Osteoblast (primary cell): Measurements from ENCODE around the gene SP2. TPM values are rescaled to one million over a fixed set of nuclear protein-coding genes. Genes with fewer than 3 reads are reported as not detected.

ENCODE experiments used
- DNase-seq: peaks from one replicate; pipeline ENCODE4 v3.0.0; 2011; ENCODE audit warnings: low spot score, mixed read lengths; ENCODE audit not compliant: insufficient read length; ENCODE audit errors: missing footprints
- H2AFZ ChIP-seq: 2 replicates; pipeline ENCODE4 v1.6.0; 2011; ENCODE audit warnings: mild to moderate bottlenecking, low read length
- H3K27ac ChIP-seq: 2 replicates; pipeline ENCODE4 v1.5.1; 2011; ENCODE audit warnings: mild to moderate bottlenecking, low read depth, low read length, moderate library complexity
- H3K27me3 ChIP-seq: 2 replicates; pipeline ENCODE4 v1.6.0; 2012; ENCODE audit warnings: mild to moderate bottlenecking, control low read depth, inconsistent platforms, low read length, moderate library complexity; ENCODE audit not compliant: insufficient read depth
- H3K36me3 ChIP-seq: 2 replicates; pipeline ENCODE4 v1.5.1; 2011; ENCODE audit warnings: mild to moderate bottlenecking, low read length, control low read depth, moderate library complexity; ENCODE audit not compliant: insufficient read depth
- H3K4me1 ChIP-seq: 2 replicates; pipeline ENCODE4 v1.5.1; 2011; ENCODE audit warnings: mild to moderate bottlenecking, low read length, control low read depth, moderate library complexity; ENCODE audit not compliant: insufficient read depth
- H3K4me2 ChIP-seq: 2 replicates; pipeline ENCODE4 v1.6.0; 2011; ENCODE audit warnings: mild to moderate bottlenecking, low read length; ENCODE audit not compliant: insufficient read depth
- H3K4me3 ChIP-seq: fragments of 200-600 bp; sonication (generic); 3 replicates; pipeline ENCODE4 v1.5.1; 2012; ENCODE audit warnings: mild to moderate bottlenecking, low read length, inconsistent platforms; ENCODE audit not compliant: insufficient read depth
- H3K79me2 ChIP-seq: 2 replicates; pipeline ENCODE4 v1.6.0; 2012; ENCODE audit warnings: mild to moderate bottlenecking, low read length, control low read depth, inconsistent platforms; ENCODE audit not compliant: insufficient read depth
- H3K9me3 ChIP-seq: 2 replicates; pipeline ENCODE4 v1.5.1; 2011; ENCODE audit warnings: low read depth, low read length, control low read depth
- H4K20me1 ChIP-seq: 2 replicates; pipeline ENCODE4 v1.6.0; 2012; ENCODE audit warnings: mild to moderate bottlenecking, low read length, control low read depth; ENCODE audit not compliant: insufficient read depth
- total RNA-seq: library from RNA; depleted of rRNA; stranded (reverse); fragments of >200 nt; gene quantifications from 2 replicates; pipeline ENCODE4 v1.2.3, GENCODE V29; 2012
- TF ChIP-seq, protein P1 (sequence below): IDR thresholded peaks from 2 replicates; pipeline ENCODE4 v1.5.1; 2011; ENCODE audit warnings: mild to moderate bottlenecking, low read depth, low read length, moderate library complexity; ENCODE audit errors: extremely low read depth

SP2 gene
- total RNA-seq, 1 donor: 2.5 TPM

DNA sequence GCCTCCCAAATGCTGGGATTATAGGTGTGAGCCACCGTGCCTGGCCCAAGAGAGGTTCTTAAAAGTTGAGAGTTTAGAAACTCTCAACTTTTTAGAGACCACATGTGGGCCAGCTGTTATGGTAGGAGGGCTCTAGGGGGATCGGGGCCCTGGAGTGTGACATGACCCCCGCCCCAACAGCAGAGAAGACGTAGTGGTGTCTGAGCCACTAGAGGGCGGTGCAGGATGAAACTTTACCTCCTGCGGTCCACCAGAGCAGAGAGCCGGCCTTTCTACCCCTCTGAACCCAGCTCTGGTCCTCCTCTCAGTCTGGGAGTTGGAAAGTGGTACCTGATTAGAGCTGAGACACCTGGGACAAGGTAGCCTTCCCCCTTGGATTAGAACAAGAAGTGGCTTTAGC lies 82.3 kb downstream of the SP2 start:
- no peak overlapping the region for H3K4me2 ChIP-seq
- no peak overlapping the region for H3K27ac ChIP-seq
- H2AFZ ChIP-seq: no peak overlapping the region
- TF ChIP-seq, protein P1, sequence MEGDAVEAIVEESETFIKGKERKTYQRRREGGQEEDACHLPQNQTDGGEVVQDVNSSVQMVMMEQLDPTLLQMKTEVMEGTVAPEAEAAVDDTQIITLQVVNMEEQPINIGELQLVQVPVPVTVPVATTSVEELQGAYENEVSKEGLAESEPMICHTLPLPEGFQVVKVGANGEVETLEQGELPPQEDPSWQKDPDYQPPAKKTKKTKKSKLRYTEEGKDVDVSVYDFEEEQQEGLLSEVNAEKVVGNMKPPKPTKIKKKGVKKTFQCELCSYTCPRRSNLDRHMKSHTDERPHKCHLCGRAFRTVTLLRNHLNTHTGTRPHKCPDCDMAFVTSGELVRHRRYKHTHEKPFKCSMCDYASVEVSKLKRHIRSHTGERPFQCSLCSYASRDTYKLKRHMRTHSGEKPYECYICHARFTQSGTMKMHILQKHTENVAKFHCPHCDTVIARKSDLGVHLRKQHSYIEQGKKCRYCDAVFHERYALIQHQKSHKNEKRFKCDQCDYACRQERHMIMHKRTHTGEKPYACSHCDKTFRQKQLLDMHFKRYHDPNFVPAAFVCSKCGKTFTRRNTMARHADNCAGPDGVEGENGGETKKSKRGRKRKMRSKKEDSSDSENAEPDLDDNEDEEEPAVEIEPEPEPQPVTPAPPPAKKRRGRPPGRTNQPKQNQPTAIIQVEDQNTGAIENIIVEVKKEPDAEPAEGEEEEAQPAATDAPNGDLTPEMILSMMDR: peak; percentile 76
- no peak overlapping the region for H3K4me3 ChIP-seq
- H3K27me3 ChIP-seq: no peaks in the 10 kb centered on the region
- no peaks in the 10 kb centered on the region for H4K20me1 ChIP-seq
- peaks cover 77% of the 10 kb centered on the region for H3K36me3 ChIP-seq
- no peaks in the 10 kb centered on the region for H3K79me2 ChIP-seq
- no peaks in the 10 kb centered on the region for H3K9me3 ChIP-seq
- H3K4me1 ChIP-seq: no peaks in the 10 kb centered on the region
- DNase-seq: peak; percentile 96

Other genes with a start within 250 kb of the SP2 start
- 331 and 351 TPM in 2 replicates for gene KPNB1, start 246.3 kb upstream of the SP2 start, total RNA-seq
- 11.8 and 11.9 TPM in 2 replicates for gene TBKBP1, start 202.1 kb upstream of the SP2 start, total RNA-seq
- gene TBX21, start 163.0 kb upstream of the SP2 start, total RNA-seq: not detected in 2 replicates
- gene OSBPL7, start 74.4 kb upstream of the SP2 start, total RNA-seq: 8.0 and 8.3 TPM in 2 replicates
- gene MRPL10, start 64.7 kb upstream of the SP2 start, total RNA-seq: 32.7 and 35.8 TPM in 2 replicates
- not detected in 2 replicates for gene LRRC46, start 64.6 kb upstream of the SP2 start, total RNA-seq
- 41.0 and 42.7 TPM in 2 replicates for gene SCRN2, start 55.0 kb upstream of the SP2 start, total RNA-seq
- gene SP6, start 45.1 kb upstream of the SP2 start, total RNA-seq: under 0.01 TPM in 2 replicates
- 31.5 and 32.4 TPM in 2 replicates for gene PNPO, start 45.3 kb downstream of the SP2 start, total RNA-seq
- gene PRR15L, start 61.6 kb downstream of the SP2 start, total RNA-seq: not detected in 2 replicates
- 46.6 and 50.3 TPM in 2 replicates for gene CDK5RAP3, start 74.9 kb downstream of the SP2 start, total RNA-seq
- 117 and 121 TPM in 2 replicates for gene COPZ2, start 141.6 kb downstream of the SP2 start, total RNA-seq
- gene NFE2L1, start 152.1 kb downstream of the SP2 start, total RNA-seq: 144 and 165 TPM in 2 replicates
- gene CBX1, start 205.2 kb downstream of the SP2 start, total RNA-seq: 29.5 and 30.0 TPM in 2 replicates
- gene SNX11, start 211.5 kb downstream of the SP2 start, total RNA-seq: 13.6 and 20.6 TPM in 2 replicates